H1 (cell line): ENCODE results near the gene ADAMTS1. TPM values are rescaled to one million over a fixed set of nuclear protein-coding genes. Genes with fewer than 3 reads are reported as not detected.

Source experiments
- CTCF ChIA-PET: fragments of 300-600 bp; sonication (Branson Sonifier 250); formaldehyde crosslinking; loops from one replicate; lab custom pipeline; 2021; ENCODE audit not compliant: partially characterized antibody; lab: Charles Lee
- POLR2A ChIA-PET: fragments of 300-600 bp; sonication (Branson Sonifier 250); formaldehyde crosslinking; loops from one replicate; lab custom pipeline; 2021; ENCODE audit warnings: inconsistent platforms; ENCODE audit not compliant: partially characterized antibody; lab: Charles Lee
- DNase-seq, 2 experiments: peaks; one replicate each; pipeline versions ENCODE4 v3.0.0 to v3.0.0-alpha.2; 2010 to 2022; ENCODE audit warnings: low spot score in 2 of 2, low read depth in 1 of 2, mixed read lengths in 1 of 2
- FAIRE-seq: peaks from 2 replicates; lab custom pipeline; 2011; peaks lifted over from hg19 to GRCh38; lab: Jason Lieb, UNC
- H2AFZ ChIP-seq: 2 replicates; pipeline ENCODE4 v1.8.1; 2012; ENCODE audit warnings: low read length, inconsistent platforms
- H2AK5ac ChIP-seq: 2 replicates; pipeline ENCODE4 v1.6.1; 2013; ENCODE audit warnings: low read depth, low read length
- H2BK120ac ChIP-seq: replicated peaks from 2 replicates; pipeline ENCODE3; 2013; ENCODE audit warnings: low read depth, low read length, inconsistent platforms
- H2BK12ac ChIP-seq: 2 replicates; pipeline ENCODE4 v1.6.1; 2013; ENCODE audit warnings: low read depth, low read length
- H2BK15ac ChIP-seq: 2 replicates; pipeline ENCODE4 v1.6.1; 2013; ENCODE audit warnings: low read length
- H2BK20ac ChIP-seq: 2 replicates; pipeline ENCODE4 v1.6.1; 2013; ENCODE audit warnings: low read length
- H2BK5ac ChIP-seq: 2 replicates; pipeline ENCODE4 v1.6.1; 2013; ENCODE audit warnings: low read depth, low read length
- H3K14ac ChIP-seq: 2 replicates; pipeline ENCODE4 v1.6.1; 2013; ENCODE audit warnings: inconsistent platforms; ENCODE audit not compliant: insufficient read length
- H3K18ac ChIP-seq: 2 replicates; pipeline ENCODE4 v1.6.1; 2013; ENCODE audit warnings: low read length; ENCODE audit errors: extremely low read depth
- H3K23ac ChIP-seq: 2 replicates; pipeline ENCODE4 v1.6.1; 2013; ENCODE audit warnings: inconsistent platforms; ENCODE audit not compliant: insufficient read length
- H3K23me2 ChIP-seq: 2 replicates; pipeline ENCODE4 v1.6.1; 2013; ENCODE audit warnings: low read depth, low read length
- H3K27ac ChIP-seq: 2 replicates; pipeline ENCODE4 v1.6.1; 2011; ENCODE audit warnings: low read depth, low read length, inconsistent platforms
- H3K27me3 ChIP-seq, 4 experiments: replicated peaks in 1 of 4; 1 replicate in 1 of 4; 2 replicates in 3 of 4; pipeline versions ENCODE4 v1.6.1 to v1.8.1; 2011 to 2013; ENCODE audit warnings: low read length in 3 of 4, mild to moderate bottlenecking in 3 of 4, inconsistent platforms in 2 of 4, mixed read lengths in 2 of 4, moderate library complexity in 1 of 4; ENCODE audit not compliant: control insufficient read depth in 3 of 4, insufficient read depth in 3 of 4; ENCODE audit errors: extremely low read depth in 1 of 4
- H3K36me3 ChIP-seq, 4 experiments: 2 replicates each; pipeline versions ENCODE4 v1.6.1 to v1.8.1; 2011 to 2013; ENCODE audit warnings: mild to moderate bottlenecking in 4 of 4, low read length in 3 of 4, moderate library complexity in 2 of 4, control low read depth in 1 of 4, inconsistent platforms in 1 of 4; ENCODE audit not compliant: insufficient read depth in 4 of 4, control insufficient read depth in 2 of 4
- H3K4ac ChIP-seq: replicated peaks from 2 replicates; pipeline ENCODE3; 2013; ENCODE audit warnings: low read length, low read depth, mixed read lengths, inconsistent platforms; ENCODE audit not compliant: insufficient read length
- H3K4me1 ChIP-seq, 4 experiments: replicated peaks in 1 of 4; 1 replicate in 1 of 4; 2 replicates in 3 of 4; pipeline versions ENCODE4 v1.6.1 to v1.8.1; 2011 to 2013; ENCODE audit warnings: low read length in 3 of 4, inconsistent platforms in 2 of 4, mixed read lengths in 1 of 4; ENCODE audit not compliant: insufficient read depth in 4 of 4, control insufficient read depth in 3 of 4
- H3K4me2 ChIP-seq, 2 experiments: 2 replicates each; pipeline versions ENCODE4 v1.6.1 to v1.8.1; 2011 to 2013; ENCODE audit warnings: low read depth in 2 of 2, low read length in 2 of 2, control low read depth in 1 of 2, inconsistent platforms in 1 of 2, mild to moderate bottlenecking in 1 of 2; ENCODE audit not compliant: insufficient read depth in 1 of 2
- H3K4me3 ChIP-seq, 4 experiments: fragments of 200-600, 300-600 bp in 1 of 4; sonication (generic), shearing (Covaris generic), sonication (Bioruptor Twin) in 1 of 4; 2 replicates each; pipeline versions ENCODE4 v1.5.1 to v1.8.1; 2011 to 2016; ENCODE audit warnings: low read length in 4 of 4, low read depth in 3 of 4, control low read depth in 2 of 4, inconsistent platforms in 2 of 4, mild to moderate bottlenecking in 2 of 4, mixed read lengths in 1 of 4, moderate library complexity in 1 of 4; ENCODE audit not compliant: insufficient read depth in 2 of 4; ENCODE audit errors: extremely low read depth in 1 of 4
- H3K56ac ChIP-seq: replicated peaks from 2 replicates; pipeline ENCODE3; 2013; ENCODE audit warnings: low read depth, mild to moderate bottlenecking, mixed read lengths, low read length, inconsistent platforms; ENCODE audit not compliant: insufficient read length
- H3K79me1 ChIP-seq: 2 replicates; pipeline ENCODE4 v1.6.1; 2013; ENCODE audit warnings: low read depth, low read length, control low read depth
- H3K79me2 ChIP-seq, 2 experiments: 2 replicates each; pipeline versions ENCODE4 v1.6.1 to v1.8.1; 2012 to 2013; ENCODE audit warnings: low read length in 2 of 2, mild to moderate bottlenecking in 2 of 2, inconsistent platforms in 1 of 2; ENCODE audit not compliant: insufficient read depth in 2 of 2, control insufficient read depth in 1 of 2
- H3K9ac ChIP-seq, 4 experiments: replicated peaks in 1 of 4; 1 replicate in 1 of 4; 2 replicates in 3 of 4; pipeline versions ENCODE4 v1.6.1 to v1.8.1; 2011 to 2013; ENCODE audit warnings: low read depth in 3 of 4, low read length in 3 of 4, control low read depth in 2 of 4, mild to moderate bottlenecking in 2 of 4, moderate library complexity in 2 of 4, inconsistent platforms in 1 of 4; ENCODE audit errors: extremely low read depth in 1 of 4
- H3K9me3 ChIP-seq, 2 experiments: 2 replicates each; pipeline versions ENCODE4 v1.6.1 to v1.8.1; 2012 to 2013; ENCODE audit warnings: mild to moderate bottlenecking in 2 of 2, moderate library complexity in 2 of 2, control low read depth in 1 of 2, inconsistent platforms in 1 of 2, low read depth in 1 of 2, low read length in 1 of 2, mixed read lengths in 1 of 2; ENCODE audit not compliant: insufficient read depth in 2 of 2
- H4K20me1 ChIP-seq, 2 experiments: replicated peaks in 1 of 2; 2 replicates each; pipeline versions ENCODE3 to v1.8.1; 2011 to 2013; ENCODE audit warnings: inconsistent platforms in 2 of 2, low read length in 2 of 2, mild to moderate bottlenecking in 1 of 2; ENCODE audit not compliant: insufficient read depth in 2 of 2, control insufficient read depth in 1 of 2
- H4K5ac ChIP-seq: 2 replicates; pipeline ENCODE4 v1.6.1; 2013; ENCODE audit warnings: low read length, low read depth, mixed read lengths, inconsistent platforms; ENCODE audit not compliant: insufficient read length
- H4K8ac ChIP-seq: 2 replicates; pipeline ENCODE4 v1.8.0; 2013; ENCODE audit warnings: mild to moderate bottlenecking, moderate library complexity, low read length, inconsistent platforms; ENCODE audit not compliant: insufficient read depth; ENCODE audit errors: extremely low read depth
- H4K91ac ChIP-seq: replicated peaks from 2 replicates; pipeline ENCODE3; 2013; ENCODE audit warnings: low read length, mixed read lengths, inconsistent platforms; ENCODE audit not compliant: insufficient read length
- CEBPB ChIP-seq: IDR thresholded peaks from 2 replicates; pipeline ENCODE4 v1.6.1; 2012; ENCODE audit warnings: low read depth, low read length
- CHD2 ChIP-seq: IDR thresholded peaks from 2 replicates; pipeline ENCODE4 v1.6.1; 2012; ENCODE audit warnings: low read length, improper control_type of control experiment
- MAX ChIP-seq: IDR thresholded peaks from 2 replicates; pipeline ENCODE4 v1.6.1; 2012; ENCODE audit warnings: inconsistent platforms
- RBBP5 ChIP-seq: IDR thresholded peaks from 2 replicates; pipeline ENCODE4 v1.7.1; 2012; ENCODE audit warnings: low read depth, mild to moderate bottlenecking, inconsistent platforms, low read length, moderate library complexity, borderline replicate concordance
- WGBS, 2 experiments: shearing (Covaris generic) in 1 of 2; methylation state at CpG; one replicate each; pipeline versions ENCODE4 v1.1.6 to v1.1.7; 2013 to 2015; ENCODE audit warnings: low lambda C conversion rate in 2 of 2, mixed read lengths in 2 of 2, inconsistent platforms in 1 of 2, low coverage in 1 of 2, missing lambda C conversion rate in 1 of 2; ENCODE audit not compliant: insufficient replicate concordance in 2 of 2, insufficient coverage in 1 of 2, insufficient read length in 1 of 2; ENCODE audit errors: extremely low coverage in 1 of 2, missing lambda C conversion rate in 1 of 2; 5-methylcytosine and 5-hydroxymethylcytosine counted together
- polyA plus RNA-seq, 7 experiments: library from polyadenylated mRNA; depleted of rRNA in 3 of 7; stranded (reverse) in 5 of 7; unstranded in 2 of 7; fragments of >200 nt in 5 of 7; fragments of 200-250 nt in 2 of 7; gene quantifications; 1 replicate in 5 of 7; 2 replicates in 1 of 7; 4 replicates in 1 of 7; pipeline versions ENCODE4 v1.2.1 to v1.2.3, GENCODE V29; 2011 to 2013; ENCODE audit warnings: missing spikeins in 2 of 7, mixed read lengths in 2 of 7
- total RNA-seq: library from RNA; stranded (reverse); fragmentation: NEBNext Ultra II Directional; extraction: Animal tissue kit (Norgen Biotek cat#: 25700); gene quantifications from 2 replicates; pipeline ENCODE4 v1.2.1, GENCODE V29; 2021

The ADAMTS1 gene
- total and polyA plus RNA-seq, 2 of the 8 experiments (the other 6 are each of a cell fraction or from before 2014, with no cell fraction given): 10.7 to 22.4 TPM

- Histone ChIP-seq H2BK15ac (no peak overlapping the region), H2BK12ac (no peak overlapping the region), H2BK20ac (no peak overlapping the region), H2AK5ac (no peak overlapping the region), H3K79me1 (no peaks in the 10 kb centered on the region), H3K4me1 (peaks cover 0 to 4% (median 2%) of the 10 kb centered on the region in 4 experiments; a peak in 3 of 7 replicates), H4K20me1 (no peaks in the 10 kb centered on the region), H4K91ac (no peak overlapping the region), H3K27me3 (no peaks in the 10 kb centered on the region), H3K27ac (no peak overlapping the region), H4K5ac (no peak overlapping the region), H3K23ac (no peak overlapping the region), H3K18ac (no peak overlapping the region), H3K14ac (no peak overlapping the region), H3K9me3 (no peaks in the 10 kb centered on the region), H2AFZ (no peak overlapping the region), H3K4ac (no peak overlapping the region), H3K56ac (no peak overlapping the region), H3K23me2 (no peaks in the 10 kb centered on the region; the same call in 1 of the 2 replicates), H3K4me2 (no peak overlapping the region), H3K4me3 (no peak overlapping the region), H2BK5ac (no peak overlapping the region), H4K8ac (no peak overlapping the region), H2BK120ac (no peak overlapping the region), H3K36me3 (no peaks in the 10 kb centered on the region), H3K9ac (no peak overlapping the region), H3K79me2 (no peaks in the 10 kb centered on the region)
- WGBS, 2 experiments: 92% methylated on average over 10 of the region's 10 CpGs; no CpG with 5 or more reads in 1 of the 2 experiments
- FAIRE-seq: no peak
- DNase-seq: no peak
- ChIA-PET POLR2A (no interaction called here), CTCF (no interaction called here)
- TF ChIP-seq RBBP5: no peak
- TF ChIP-seq CHD2: no peak
- no peak for TF ChIP-seq MAX
- no peak for TF ChIP-seq CEBPB
These were observed 47.2 kb downstream of the ADAMTS1 start for GRCh38 chr21:26797878-26798456.
